GM19025 (cell line): ENCODE data around the gene ANTXR1.

ENCODE experiments used
- ATAC-seq: cut with Tn5 transposase; IDR thresholded peaks from one replicate; pipeline ENCODE4 v1.9.1; 2021; ENCODE audit warnings: mild to moderate bottlenecking, low read depth, moderate library complexity; ENCODE audit not compliant: unreplicated experiment

Gene ANTXR1

DNA sequence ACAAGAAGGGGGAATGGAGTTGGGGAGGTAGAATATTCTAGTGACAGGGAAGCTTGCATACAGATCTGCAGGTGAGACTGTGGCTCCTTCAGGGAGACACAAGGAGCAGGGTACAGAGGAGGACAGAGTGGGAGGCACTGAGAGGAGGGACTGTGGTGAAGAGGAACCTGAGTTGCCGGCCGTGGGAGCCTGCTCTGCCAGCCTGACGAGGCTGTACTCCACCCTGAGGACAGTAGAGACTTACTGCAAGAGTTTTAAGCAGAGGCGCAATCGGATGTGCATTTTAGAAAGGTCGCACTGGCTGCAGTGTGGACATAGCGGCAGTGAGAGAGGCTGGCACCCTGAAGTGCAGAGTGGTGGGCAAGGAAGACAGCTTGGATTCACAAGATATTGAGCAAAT is 188.3 kb downstream of the ANTXR1 start:
- ATAC-seq, result no peak

DNA sequence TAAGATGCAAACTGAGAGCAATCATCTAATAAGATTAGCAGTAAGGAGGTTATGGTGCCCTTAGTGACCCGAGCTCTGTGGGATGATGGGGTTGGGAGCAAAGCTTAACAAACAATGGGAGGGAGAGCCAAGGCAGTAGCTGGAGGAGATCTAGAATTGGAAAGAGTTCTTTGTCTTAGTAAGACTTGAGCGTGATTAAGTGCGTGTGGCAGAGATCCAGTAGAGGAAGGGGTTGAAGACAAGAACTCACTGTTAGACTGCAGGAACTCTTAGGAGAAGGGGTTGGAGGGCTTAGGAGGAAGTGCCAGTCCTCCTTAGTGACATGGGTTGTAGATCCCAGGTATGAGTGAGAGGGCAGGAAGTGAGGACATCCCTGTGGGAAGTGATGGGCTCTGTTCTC is 189.3 kb downstream of the ANTXR1 start:
- ATAC-seq, result no peak

DNA sequence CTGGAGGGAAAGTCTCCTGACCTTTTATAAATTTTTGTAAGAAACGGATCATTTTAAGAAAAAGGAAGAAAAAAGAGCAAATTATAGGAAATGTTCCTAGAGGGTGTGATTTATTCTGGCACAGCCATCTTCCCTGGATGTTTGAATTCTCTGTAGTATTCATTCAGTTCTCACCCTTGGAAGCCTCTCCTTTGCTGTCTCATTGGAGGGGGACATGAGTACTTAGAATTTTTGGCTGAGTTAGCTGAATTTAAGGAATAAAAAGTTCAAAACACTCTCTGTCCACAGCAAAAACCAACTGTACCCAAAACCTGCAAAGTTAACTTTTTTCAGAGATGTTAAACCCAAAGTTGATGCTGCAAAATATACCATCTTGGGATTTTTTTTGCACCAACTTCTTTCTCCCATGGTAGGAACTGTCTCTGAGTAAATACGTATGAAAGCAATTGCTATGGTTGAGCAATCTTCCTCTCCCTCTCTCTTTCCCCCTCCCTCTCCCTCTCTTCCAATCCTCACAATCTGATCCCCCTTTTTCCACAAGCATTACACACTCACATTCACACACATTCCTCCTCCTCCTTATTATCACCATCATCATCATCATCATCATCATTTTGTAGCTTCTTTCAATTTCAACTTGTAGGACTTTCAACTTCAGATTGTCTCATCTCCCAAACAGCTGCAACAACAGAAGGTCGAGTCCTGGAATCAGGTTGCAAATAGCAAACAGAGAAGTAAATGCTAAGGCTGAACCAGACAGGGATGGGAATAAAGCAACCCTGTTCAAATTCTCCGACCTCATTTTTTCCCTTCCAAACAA is 190.4 kb downstream of the ANTXR1 start:
- no peak for ATAC-seq

DNA sequence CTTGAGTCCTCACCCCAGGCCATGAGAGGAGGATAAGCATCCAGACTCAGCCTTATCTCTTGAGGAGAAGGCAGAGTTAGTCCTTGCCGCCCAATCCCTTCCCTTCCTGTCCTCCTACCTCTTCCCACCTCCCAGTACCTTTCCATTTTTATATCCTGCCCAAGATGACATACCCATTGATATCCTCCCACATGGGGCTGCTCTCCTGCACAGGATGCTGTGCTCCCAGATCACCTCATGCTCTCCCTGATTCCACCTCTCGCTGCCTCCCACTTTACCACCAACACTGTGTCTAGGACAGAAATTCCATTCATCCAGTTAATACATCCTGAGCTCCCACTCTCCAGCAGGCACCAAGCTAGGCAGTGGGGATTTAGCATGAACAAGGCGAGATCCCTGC is 191.7 kb downstream of the ANTXR1 start:
- ATAC-seq, result no peak

DNA sequence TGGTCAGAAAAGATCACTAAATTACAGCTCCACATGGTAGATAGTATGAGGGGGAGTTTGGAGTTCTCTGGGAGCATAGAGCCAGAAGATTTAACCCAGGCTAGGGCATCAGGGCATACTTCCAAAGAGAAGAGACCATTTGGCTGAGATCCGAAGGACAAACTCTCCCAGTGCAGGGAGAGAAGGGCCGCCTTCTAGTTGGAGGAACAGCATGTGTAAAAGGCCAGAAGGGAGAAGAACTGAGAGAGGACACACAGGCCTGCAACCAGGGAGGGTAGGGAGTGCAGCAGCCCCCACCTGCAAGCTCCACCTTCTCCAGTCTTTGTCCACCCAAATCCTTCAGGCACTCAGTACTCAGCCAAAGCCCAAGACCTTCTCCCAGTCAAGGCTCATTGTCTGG is 192.1 kb downstream of the ANTXR1 start:
- no peak for ATAC-seq

DNA sequence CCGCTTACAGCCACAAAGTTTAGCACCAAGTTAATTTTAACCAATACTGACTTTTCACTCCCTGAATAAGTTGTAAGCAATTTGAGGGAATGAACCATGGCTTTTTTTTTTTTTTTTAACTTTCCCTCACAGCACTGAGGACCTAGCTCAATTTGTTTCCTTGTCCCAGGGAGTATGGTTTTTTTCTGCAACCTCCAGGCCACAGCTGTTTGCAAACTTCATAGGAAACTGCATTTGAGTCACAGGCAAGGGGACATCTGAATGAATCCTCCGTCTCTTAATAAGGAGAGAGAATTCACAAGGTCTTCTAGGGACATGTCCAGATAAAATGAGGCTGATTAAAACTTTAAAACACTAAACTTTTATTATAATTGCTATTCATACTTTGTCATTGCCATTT is 192.5 kb downstream of the ANTXR1 start:
- no peak for ATAC-seq

DNA sequence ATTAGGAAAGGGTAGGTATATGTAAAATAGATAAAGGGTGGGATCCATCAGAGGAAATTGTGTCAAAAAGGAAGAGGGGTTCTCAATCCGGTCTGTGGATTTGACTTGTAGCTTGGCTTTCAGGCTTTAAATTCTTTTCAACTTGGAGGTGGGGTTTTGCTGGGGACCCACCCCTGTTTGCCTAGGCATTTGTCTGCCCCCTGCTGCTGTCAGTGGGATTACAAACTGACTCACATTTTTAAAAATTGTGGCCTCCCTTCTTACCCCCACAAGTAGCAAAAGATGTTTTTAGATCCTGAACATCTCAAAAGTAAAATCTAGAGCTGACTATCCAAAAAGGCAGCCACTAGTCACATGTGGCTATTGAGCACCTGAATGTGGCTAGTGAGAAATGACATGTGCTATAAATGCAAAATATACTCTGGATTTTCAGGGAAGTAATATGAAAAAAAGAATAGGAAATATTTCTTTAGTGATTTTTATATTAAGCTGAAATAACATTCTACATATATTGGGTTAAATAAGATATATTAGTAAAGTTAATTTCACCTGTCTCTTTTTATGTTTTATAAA is 195.1 kb downstream of the ANTXR1 start:
- ATAC-seq, result no peak

DNA sequence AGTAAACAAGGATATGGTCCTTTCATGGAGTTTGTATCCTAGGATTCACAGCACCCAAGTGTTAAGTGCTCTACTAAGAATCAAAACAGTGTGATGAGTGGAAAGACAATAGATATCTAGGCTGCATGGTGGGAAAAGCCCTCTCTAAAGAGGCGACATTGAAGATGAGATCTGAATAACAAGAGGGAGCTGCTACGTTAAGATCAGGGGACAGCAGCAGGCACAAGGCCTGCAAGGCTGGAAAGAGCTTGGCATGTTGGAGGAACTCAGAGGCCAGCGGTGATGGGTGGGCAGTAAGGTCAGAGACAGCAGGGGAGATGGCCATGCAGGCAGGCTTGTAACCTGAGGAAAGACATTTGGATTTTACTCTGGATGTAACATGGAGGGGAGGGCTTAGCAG is 196.5 kb downstream of the ANTXR1 start:
- no peak for ATAC-seq

DNA sequence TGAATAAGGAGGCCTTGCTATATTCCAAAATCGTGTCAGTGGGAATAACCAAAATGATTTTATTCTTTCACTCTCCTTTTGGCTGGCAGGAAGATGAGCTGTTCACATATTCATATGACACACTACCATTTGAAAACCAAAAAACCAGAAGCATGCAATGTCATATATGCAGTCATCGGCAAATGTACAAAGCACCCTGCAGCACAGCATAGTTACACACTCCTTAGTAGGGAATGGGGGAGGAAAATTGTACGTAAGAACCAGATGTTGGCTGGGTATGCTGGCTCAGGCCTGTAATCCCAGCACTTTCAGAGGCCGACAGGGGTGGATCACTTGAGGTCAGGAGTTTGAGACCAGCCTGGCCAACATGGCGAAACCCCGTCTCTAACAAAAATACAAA is 197.4 kb downstream of the ANTXR1 start:
- no peak for ATAC-seq

DNA sequence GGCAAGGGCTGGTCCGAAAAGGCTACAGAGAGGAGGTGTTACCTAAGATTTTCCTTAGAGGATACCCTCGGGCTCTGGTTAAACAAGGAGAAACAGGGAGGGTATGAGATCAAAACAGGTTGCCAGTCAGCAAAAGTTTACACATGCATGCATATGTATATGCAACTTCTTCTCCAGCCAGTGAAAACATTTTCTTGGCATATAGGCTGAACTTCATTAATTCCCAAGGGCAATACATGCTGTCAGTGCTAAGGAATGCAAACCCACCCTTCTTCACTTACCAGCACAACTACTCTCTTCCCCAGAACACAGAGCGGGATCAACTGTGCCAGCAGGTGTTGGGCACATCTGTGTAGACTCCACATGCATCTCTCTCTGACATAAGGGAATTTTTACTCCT is 198.1 kb downstream of the ANTXR1 start:
- no peak for ATAC-seq

DNA sequence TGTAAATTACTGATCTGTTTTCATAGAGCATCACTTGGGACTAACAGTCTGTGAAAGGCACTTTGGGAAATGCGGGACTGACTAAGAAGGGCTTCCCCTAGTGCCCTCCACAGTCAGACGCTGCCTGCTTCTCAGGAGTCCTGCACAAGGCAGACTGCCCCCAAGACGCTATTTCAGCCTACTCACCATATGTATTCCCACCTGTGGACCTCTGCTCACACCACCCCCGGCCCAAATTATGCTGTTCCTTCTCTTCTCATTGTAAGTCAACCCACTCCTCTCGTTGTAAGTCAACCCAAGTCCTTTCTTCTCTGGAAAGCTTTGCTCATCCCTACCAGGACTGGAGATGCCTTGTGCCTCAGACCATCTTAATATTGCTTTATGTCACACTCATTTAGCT is 198.7 kb downstream of the ANTXR1 start:
- no peak for ATAC-seq

DNA sequence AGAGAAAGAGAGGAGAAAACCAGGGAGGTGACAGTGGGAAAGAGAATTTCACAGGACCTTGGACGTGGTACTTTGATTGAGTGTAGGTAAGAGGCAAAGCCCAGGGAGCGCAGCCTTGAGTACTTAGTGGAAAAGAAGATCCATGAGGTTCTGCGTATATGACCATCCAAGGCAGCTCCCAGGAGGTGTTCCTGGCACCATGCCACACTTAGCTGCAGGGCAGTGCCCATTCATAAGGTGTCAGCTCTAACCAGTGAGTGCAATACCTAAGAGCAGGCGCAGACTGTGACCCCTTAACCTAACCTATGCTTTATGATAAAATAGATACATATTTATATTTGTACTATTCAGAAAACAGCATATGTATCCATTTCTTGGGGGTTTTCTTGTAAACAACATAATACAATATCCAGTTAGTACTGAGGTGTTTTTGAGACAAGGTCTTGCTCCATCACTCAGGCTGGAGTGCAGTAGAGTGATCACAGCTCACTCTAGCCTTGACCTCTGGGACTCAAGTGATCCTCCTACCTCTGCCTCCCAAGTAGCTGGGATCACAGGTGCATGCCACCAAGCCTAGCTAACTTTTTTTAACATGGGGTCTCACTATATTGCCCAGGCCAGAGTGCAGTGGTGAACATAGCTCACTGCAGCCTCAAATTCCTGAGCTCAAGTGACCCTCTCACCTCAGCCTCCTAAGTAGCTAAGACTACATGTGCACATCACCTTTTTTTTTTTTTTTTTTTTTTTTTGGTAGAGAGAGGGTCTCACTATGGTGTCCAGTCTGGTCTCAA is 199.5 kb downstream of the ANTXR1 start:
- ATAC-seq, result no peak

DNA sequence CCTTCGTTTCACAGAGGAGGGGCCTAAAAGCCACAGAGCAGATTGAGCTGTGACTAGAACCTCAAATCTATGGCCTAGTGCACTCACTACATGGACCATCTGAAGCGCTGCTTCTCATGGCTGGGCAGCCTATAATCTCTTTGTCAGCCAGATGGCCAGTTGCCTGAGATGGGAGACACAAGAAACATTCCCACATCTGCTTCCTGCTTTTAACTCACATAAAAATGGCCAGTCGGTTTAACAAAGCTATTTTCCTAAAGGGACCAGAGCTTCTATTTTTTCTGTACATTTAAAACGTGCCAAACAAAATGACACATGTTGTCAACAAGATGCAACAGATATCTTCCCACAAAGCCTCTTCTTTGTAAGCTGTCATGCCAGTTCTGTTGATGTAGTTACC is 200.2 kb downstream of the ANTXR1 start:
- no peak for ATAC-seq

DNA sequence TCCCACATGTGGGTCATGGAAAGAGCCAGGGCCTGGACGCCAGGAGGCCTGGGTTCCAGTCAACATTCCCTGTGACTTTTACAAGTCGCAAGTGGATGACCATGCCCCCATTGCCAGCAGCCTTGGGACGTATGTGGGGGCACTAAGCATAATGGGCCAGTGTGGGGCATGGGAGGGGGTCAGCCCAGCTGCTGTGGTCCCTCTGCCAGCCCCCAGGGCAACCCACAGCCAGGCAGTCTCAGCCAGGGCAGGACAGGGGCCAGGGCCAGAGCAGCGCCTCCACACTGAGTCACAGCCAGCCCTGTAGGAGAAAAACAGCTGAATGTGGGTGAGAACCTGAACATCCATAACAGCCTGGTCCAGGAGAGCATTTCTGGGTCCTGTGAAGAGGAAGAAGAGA is 200.8 kb downstream of the ANTXR1 start:
- ATAC-seq, result no peak

DNA sequence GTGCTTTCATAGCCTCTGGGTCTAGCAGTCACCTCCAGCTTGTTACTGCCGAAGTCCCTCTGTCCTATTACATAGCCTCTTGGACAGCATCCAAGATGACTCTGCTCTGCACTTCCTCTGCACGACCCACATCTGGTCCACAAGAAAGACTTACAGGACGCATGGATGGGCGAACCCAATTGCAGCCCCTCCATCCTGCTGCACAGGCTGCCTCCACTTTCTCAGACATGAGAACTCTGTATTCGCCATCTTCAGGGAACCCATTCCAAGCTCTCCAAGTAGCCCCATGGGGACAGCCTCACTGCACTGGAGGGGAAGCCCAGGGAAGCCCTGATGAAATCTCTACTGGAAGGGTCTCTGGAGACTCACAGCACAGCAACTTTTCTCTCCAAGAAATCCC is 201.9 kb downstream of the ANTXR1 start:
- ATAC-seq, result no peak

DNA sequence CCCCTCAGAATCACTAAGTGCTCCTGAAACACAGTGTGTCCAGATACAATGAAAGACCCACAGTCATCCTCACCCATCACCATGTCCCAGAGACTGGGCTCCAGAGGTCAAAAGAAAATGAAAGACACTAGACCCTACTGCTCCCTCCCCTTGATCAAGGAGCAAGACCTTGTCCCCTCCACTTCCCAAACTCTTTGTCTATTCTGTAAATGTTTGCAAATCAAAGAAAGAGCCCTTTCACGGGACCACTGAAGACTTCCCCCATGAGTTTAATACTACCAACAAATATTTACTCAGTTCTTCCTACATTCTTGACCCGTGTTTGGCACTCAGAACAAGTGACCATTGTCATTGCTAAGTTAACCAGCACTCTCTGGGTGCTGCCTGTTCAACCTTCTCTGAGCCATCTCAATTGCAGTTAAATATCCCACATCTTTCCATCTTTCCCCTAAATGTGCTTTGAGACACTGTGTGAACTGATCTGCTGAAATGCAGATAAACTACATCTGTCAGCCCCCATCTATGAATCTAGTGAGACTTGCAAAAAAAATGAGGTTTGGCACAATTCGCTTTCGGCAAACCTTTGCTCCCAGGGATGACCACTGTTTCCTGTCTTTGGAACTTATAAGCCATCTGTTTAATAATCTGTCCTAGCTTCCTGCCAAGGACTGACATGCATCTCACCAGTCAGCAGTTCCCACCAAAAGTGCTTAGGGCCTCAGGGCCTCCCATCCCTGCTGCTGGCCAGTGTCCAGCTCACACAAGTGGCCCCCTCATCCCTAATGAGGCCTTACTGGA is 203.8 kb downstream of the ANTXR1 start:
- ATAC-seq, result no peak

DNA sequence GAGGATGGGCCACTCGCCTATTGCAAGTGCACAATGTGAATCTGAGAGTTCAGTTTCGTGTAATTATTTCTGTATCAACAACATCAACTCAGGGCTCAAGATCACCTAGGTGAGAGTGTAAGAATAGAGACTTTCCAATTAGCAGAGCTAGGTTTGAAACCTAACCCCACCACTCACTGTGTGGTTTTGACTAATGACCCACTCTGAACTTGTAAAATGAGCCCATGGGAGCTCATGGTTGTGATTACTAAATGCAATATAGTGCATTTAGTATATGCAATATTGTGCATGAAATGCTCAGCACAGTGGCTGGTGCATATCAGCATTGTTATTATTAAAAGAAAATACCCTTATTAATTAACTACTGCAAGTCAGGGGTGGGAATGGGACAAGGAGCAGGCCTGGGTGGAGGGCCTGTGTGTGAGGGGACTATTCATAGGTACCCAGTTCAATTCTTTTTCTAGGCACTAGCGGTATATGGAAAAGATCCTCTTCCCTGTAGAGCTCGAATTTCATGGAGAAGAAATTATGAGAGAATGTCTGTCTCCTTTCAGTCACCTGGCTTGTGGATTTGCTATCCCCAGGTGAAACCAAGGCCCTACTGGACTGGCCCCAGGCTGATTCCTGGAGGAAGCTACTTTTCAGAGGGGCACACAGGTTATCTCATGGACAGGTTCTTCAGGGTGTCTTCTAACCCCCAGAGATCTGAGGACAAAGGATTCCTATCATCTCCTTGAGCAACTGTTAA is 204.5 kb downstream of the ANTXR1 start:
- no peak for ATAC-seq

DNA sequence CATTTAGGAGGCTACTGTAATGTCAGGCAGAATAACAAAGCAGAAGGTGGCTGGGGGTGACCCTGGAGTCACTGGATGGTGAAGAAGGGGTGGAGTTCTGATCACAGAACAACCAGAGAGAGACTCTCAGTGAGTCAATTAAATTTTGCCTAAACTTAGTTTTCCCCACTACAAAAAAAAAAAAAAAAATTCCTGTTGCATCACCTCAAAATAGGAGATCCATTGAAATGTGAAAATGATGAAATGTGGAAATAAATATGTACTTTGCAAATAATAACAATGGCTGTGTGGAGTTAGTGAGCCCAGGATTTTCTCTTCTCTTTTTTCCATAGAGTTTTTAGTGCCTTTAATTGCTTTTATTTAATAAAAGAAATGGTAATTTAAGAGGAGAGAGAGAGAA is 208.5 kb downstream of the ANTXR1 start:
- no peak for ATAC-seq

DNA sequence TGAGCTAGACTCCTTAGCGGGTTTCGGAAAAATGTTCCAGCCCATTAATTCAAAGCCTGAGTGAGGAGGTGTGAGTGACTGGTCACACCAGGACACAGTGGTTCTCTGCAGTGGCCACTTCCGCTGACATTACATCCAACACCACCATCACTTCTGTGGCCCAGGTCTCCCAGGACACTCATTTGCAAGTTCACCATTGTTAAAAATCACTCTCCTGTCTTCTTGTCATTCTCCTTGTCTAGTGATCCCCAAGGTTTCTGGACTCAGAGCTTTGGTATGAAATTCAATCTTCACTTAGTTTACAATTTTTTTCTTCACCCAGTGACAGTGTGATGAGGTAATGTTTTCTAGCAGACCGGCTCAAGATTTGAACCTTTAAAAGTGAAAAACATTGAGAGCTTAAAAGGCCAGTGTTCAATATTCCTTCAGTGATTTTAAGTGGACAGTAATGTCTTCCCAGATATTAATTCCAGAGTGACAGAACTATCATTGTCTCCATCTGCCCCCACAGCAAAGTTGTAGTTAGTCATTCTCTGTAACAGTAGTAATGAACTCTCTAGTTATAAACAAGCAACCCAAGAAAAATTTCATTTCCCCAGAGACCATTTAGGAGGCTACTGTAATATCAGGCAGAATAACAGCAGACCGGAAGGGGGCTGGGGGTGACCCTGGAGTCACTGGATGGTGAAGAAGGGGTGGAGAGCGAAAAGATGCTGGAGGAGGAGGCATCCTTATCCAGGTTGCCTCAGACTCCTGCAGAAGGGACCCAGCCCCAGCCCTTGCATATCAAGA is 209.2 kb downstream of the ANTXR1 start:
- no peak for ATAC-seq
